IMR-90 (cell line): ENCODE data around the gene FARS2. TPM values are rescaled to one million over a fixed set of nuclear protein-coding genes. Genes with fewer than 3 reads are reported as not detected.

Experiments used
- ATAC-seq: fragments of 200-7000 bp; cut with Tn5 transposase; 2 replicates; pipeline ENCODE4 v1.9.1; 2020; ENCODE audit warnings: low read depth, mild to moderate bottlenecking, moderate library complexity
- BruUV-seq: library from RNA; stranded (reverse); fragments of 400-500 nt; replicated peaks from 2 replicates; lab custom pipeline; 2021; lab: Mats Ljungman, UMichigan
- CTCF ChIA-PET: fragments of 300-600 bp; formaldehyde crosslinking; extraction: SDS; loops from one replicate; lab custom pipeline; 2021; ENCODE audit warnings: antibody characterized with exemption; lab: Yijun Ruan, JAX
- POLR2A ChIA-PET: fragments of 300-600 bp; sonication (Branson Sonifier 250); formaldehyde crosslinking; loops from one replicate; lab custom pipeline; 2022; ENCODE audit warnings: antibody characterized with exemption; ENCODE audit not compliant: unreplicated experiment; lab: Charles Lee
- DNase-seq: peaks from one replicate; pipeline ENCODE4 v3.0.0; 2013
- H2AFZ ChIP-seq: replicated peaks from 2 replicates; pipeline ENCODE3; 2013; ENCODE audit warnings: low read length, mild to moderate bottlenecking; ENCODE audit not compliant: poor library complexity
- H2AK5ac ChIP-seq: 2 replicates; pipeline ENCODE4 v1.6.1; 2013; ENCODE audit warnings: low read depth, low read length, inconsistent platforms
- H2AK9ac ChIP-seq: replicated peaks from 2 replicates; pipeline ENCODE3; 2013; ENCODE audit warnings: mild to moderate bottlenecking, low read depth, low read length, moderate library complexity; ENCODE audit not compliant: poor library complexity
- H2BK120ac ChIP-seq: 2 replicates; pipeline ENCODE4 v1.6.1; 2013; ENCODE audit warnings: low read depth, low read length, inconsistent platforms
- H2BK15ac ChIP-seq: 3 replicates; pipeline ENCODE4 v1.6.1; 2013; ENCODE audit warnings: low read depth, low read length, inconsistent platforms
- H2BK20ac ChIP-seq: 2 replicates; pipeline ENCODE4 v1.6.1; 2013; ENCODE audit warnings: low read depth, mild to moderate bottlenecking, inconsistent platforms, low read length, moderate library complexity
- H2BK5ac ChIP-seq: 2 replicates; pipeline ENCODE4 v1.6.1; 2013; ENCODE audit warnings: mild to moderate bottlenecking, low read depth, low read length, inconsistent platforms; ENCODE audit not compliant: poor library complexity, severe bottlenecking
- H3K14ac ChIP-seq: replicated peaks from 2 replicates; pipeline ENCODE4 v1.6.1; 2013; ENCODE audit warnings: low read depth, low read length, inconsistent platforms
- H3K18ac ChIP-seq: 2 replicates; pipeline ENCODE4 v1.6.1; 2013; ENCODE audit warnings: low read depth, low read length, control low read depth
- H3K23ac ChIP-seq: 2 replicates; pipeline ENCODE4 v1.6.1; 2013; ENCODE audit warnings: low read depth, low read length, inconsistent platforms
- H3K27ac ChIP-seq: 2 replicates; pipeline ENCODE4 v1.5.1; 2013; ENCODE audit warnings: mild to moderate bottlenecking, control low read depth, low read length; ENCODE audit not compliant: insufficient read depth
- H3K27me3 ChIP-seq: 2 replicates; pipeline ENCODE4 v1.6.1; 2013; ENCODE audit warnings: low read length; ENCODE audit not compliant: control insufficient read depth, insufficient read depth
- H3K36me3 ChIP-seq: 2 replicates; pipeline ENCODE4 v1.6.1; 2013; ENCODE audit warnings: low read length, mixed read lengths; ENCODE audit not compliant: control insufficient read depth, insufficient read depth
- H3K4ac ChIP-seq: 2 replicates; pipeline ENCODE4 v1.6.1; 2013; ENCODE audit warnings: low read depth, low read length, inconsistent platforms
- H3K4me1 ChIP-seq: 2 replicates; pipeline ENCODE4 v1.6.1; 2013; ENCODE audit warnings: low read length, mixed read lengths; ENCODE audit not compliant: control insufficient read depth, insufficient read depth
- H3K4me2 ChIP-seq: 2 replicates; pipeline ENCODE4 v1.6.1; 2013; ENCODE audit warnings: low read depth, mild to moderate bottlenecking, control low read depth, low read length, moderate library complexity
- H3K4me3 ChIP-seq: 2 replicates; pipeline ENCODE4 v1.5.1; 2013; ENCODE audit warnings: low read depth, mild to moderate bottlenecking, control low read depth, low read length, moderate library complexity; ENCODE audit not compliant: insufficient read depth
- H3K56ac ChIP-seq: 2 replicates; pipeline ENCODE4 v1.6.1; 2013; ENCODE audit warnings: low read length, inconsistent platforms; ENCODE audit not compliant: insufficient read depth; ENCODE audit errors: extremely low read depth
- H3K79me1 ChIP-seq, 2 experiments: 2 replicates each; pipeline ENCODE4 v1.6.1; 2013; ENCODE audit warnings: low read length in 2 of 2, inconsistent platforms in 1 of 2, low read depth in 1 of 2
- H3K9ac ChIP-seq: 2 replicates; pipeline ENCODE4 v1.6.1; 2013; ENCODE audit warnings: low read depth, low read length, control low read depth
- H3K9me1 ChIP-seq: 2 replicates; pipeline ENCODE4 v1.6.1; 2013; ENCODE audit warnings: low read length, inconsistent platforms; ENCODE audit not compliant: insufficient read depth
- H3K9me3 ChIP-seq: 2 replicates; pipeline ENCODE4 v1.6.1; 2013; ENCODE audit warnings: low read length; ENCODE audit not compliant: control insufficient read depth, insufficient read depth
- H4K20me1 ChIP-seq: 2 replicates; pipeline ENCODE4 v1.6.1; 2013; ENCODE audit warnings: low read length, inconsistent platforms; ENCODE audit not compliant: insufficient read depth
- H4K5ac ChIP-seq: 2 replicates; pipeline ENCODE4 v1.6.1; 2013; ENCODE audit warnings: mild to moderate bottlenecking, low read depth, low read length, control low read depth
- H4K8ac ChIP-seq, 2 experiments: 2 replicates each; pipeline ENCODE4 v1.6.1; 2013; ENCODE audit warnings: low read depth in 2 of 2, low read length in 2 of 2, control low read depth in 1 of 2, inconsistent platforms in 1 of 2
- H4K91ac ChIP-seq: 2 replicates; pipeline ENCODE4 v1.6.1; 2013; ENCODE audit warnings: low read depth, low read length, inconsistent platforms; ENCODE audit not compliant: insufficient read depth
- BHLHE40 ChIP-seq: fragments of 150-350 bp; IDR thresholded peaks from 2 replicates; pipeline ENCODE4 v1.6.1; 2016; ENCODE audit warnings: mild to moderate bottlenecking, low read depth, low read length
- CEBPB ChIP-seq: IDR thresholded peaks from 2 replicates; pipeline ENCODE4 v1.6.1; 2012; ENCODE audit warnings: low read depth, low read length, improper control_type of control experiment
- MAFK ChIP-seq: IDR thresholded peaks from 2 replicates; pipeline ENCODE4 v1.6.1; 2012; ENCODE audit warnings: low read depth, low read length, improper control_type of control experiment
- MAZ ChIP-seq: IDR thresholded peaks from 2 replicates; pipeline ENCODE4 v1.6.1; 2012; ENCODE audit warnings: low read depth, mild to moderate bottlenecking, low read length, improper control_type of control experiment, moderate library complexity, borderline replicate concordance
- MXI1 ChIP-seq: IDR thresholded peaks from 2 replicates; pipeline ENCODE4 v1.6.1; 2012; ENCODE audit warnings: low read depth, mild to moderate bottlenecking, low read length, moderate library complexity, borderline replicate concordance
- POLR2A ChIP-seq: IDR thresholded peaks from 2 replicates; pipeline ENCODE4 v1.6.1; 2012; ENCODE audit warnings: mild to moderate bottlenecking, low read depth, low read length
- RAD21 ChIP-seq: IDR thresholded peaks from 2 replicates; pipeline ENCODE4 v1.6.1; 2012; ENCODE audit warnings: low read length, improper control_type of control experiment
- RFX5 ChIP-seq: IDR thresholded peaks from 2 replicates; pipeline ENCODE4 v1.8.0; 2012; ENCODE audit warnings: low read depth, mild to moderate bottlenecking, low read length, moderate library complexity
- SMC3 ChIP-seq: fragments of 150-350 bp; IDR thresholded peaks from 2 replicates; pipeline ENCODE4 v1.6.1; 2016; ENCODE audit warnings: low read depth, mild to moderate bottlenecking, antibody characterized with exemption, low read length, moderate library complexity
- WGBS, 2 experiments: methylation state at CpG; one replicate each; pipeline versions ENCODE4 v1.1.5 to v1.1.7; 2013; ENCODE audit warnings: missing lambda C conversion rate in 2 of 2; ENCODE audit not compliant: insufficient read length in 1 of 2; ENCODE audit errors: extremely low coverage in 2 of 2; 5-methylcytosine and 5-hydroxymethylcytosine counted together
- dilution Hi-C: fragments of 300-500 bp; cut with HindIII; formaldehyde crosslinking; loops from one replicate; pipeline ENCODE4 v1.14.3; 2018; ENCODE audit warnings: low sequenced_read_pairs; ENCODE audit not compliant: unreplicated experiment
- in situ Hi-C: fragments of 300-500 bp; cut with MboI; formaldehyde crosslinking; loops from 3 replicates; pipeline ENCODE4 v1.14.3; 2019; ENCODE audit warnings: low sequenced_read_pairs, inconsistent platforms, mixed read lengths
- intact Hi-C: fragments of 100-400 bp; cut with micrococcal nuclease; formaldehyde crosslinking; loops from 2 replicates; pipeline ENCODE4 v1.10.0; 2022
- polyA plus RNA-seq, 3 experiments: library from polyadenylated mRNA; depleted of rRNA; stranded (reverse); fragments of >200 nt; gene quantifications; 2 replicates each; pipeline ENCODE4 v1.2.3, GENCODE V29; 2012; ENCODE audit warnings: low replicate concordance in 1 of 3
- total RNA-seq: library from RNA; depleted of rRNA; stranded (reverse); fragments of >200 nt; gene quantifications from 2 replicates; pipeline ENCODE4 v1.2.3, GENCODE V29; 2012
- TF ChIP-seq, protein P1 (sequence below): fragments of 150-350 bp; IDR thresholded peaks from 2 replicates; pipeline ENCODE4 v1.6.1; 2016; ENCODE audit warnings: low read depth, mild to moderate bottlenecking, low read length, moderate library complexity, borderline replicate concordance
- TF ChIP-seq, protein P2 (sequence below): fragments of 150-350 bp; IDR thresholded peaks from 2 replicates; pipeline ENCODE4 v1.6.1; 2017; ENCODE audit warnings: mild to moderate bottlenecking, antibody characterized with exemption, low read length, low read depth

Gene FARS2
- total and polyA plus RNA-seq, 2 of the 4 experiments (the other 2 are of a cell fraction), result 12.1 to 28.9 TPM

GRCh38 chr6:5704708-5705107 lies 443.4 kb downstream of the FARS2 start:
- in situ Hi-C loops, result no loop called here
- CTCF ChIA-PET, result no interaction called here
- no peak overlapping the region for H3K23ac ChIP-seq
- H2BK120ac ChIP-seq, result no peak overlapping the region
- BruUV-seq, result no TSS peak
- H3K9me1 ChIP-seq, result no peaks in the 10 kb centered on the region
- intact Hi-C loops, result no loop called here
- no CpG with 5 or more reads among the region's 3 CpGs for WGBS, 2 experiments
- no peak overlapping the region for H3K14ac ChIP-seq
- no peak overlapping the region for H3K56ac ChIP-seq
- DNase-seq, result no peak
- H3K4me1 ChIP-seq, result no peaks in the 10 kb centered on the region
- no peak overlapping the region for H3K4me2 ChIP-seq
- H3K36me3 ChIP-seq, result 0 out of 2 replicates have a peak, but pooled peaks cover 2% of the 10 kb centered on the region
- H2AK9ac ChIP-seq, result no peak overlapping the region
- no peak overlapping the region for H2AFZ ChIP-seq
- no peak overlapping the region for H3K18ac ChIP-seq
- dilution Hi-C loops, result no loop called here
- no peak overlapping the region for H3K4ac ChIP-seq
- no peak overlapping the region for H3K4me3 ChIP-seq
- no peak overlapping the region for H4K5ac ChIP-seq
- no peak overlapping the region for H3K27ac ChIP-seq
- POLR2A ChIA-PET, result no interaction called here
- TF ChIP-seq MAFK, result no peak
- TF ChIP-seq MXI1, result no peak
- TF ChIP-seq RFX5, result no peak
- TF ChIP-seq, protein P1, sequence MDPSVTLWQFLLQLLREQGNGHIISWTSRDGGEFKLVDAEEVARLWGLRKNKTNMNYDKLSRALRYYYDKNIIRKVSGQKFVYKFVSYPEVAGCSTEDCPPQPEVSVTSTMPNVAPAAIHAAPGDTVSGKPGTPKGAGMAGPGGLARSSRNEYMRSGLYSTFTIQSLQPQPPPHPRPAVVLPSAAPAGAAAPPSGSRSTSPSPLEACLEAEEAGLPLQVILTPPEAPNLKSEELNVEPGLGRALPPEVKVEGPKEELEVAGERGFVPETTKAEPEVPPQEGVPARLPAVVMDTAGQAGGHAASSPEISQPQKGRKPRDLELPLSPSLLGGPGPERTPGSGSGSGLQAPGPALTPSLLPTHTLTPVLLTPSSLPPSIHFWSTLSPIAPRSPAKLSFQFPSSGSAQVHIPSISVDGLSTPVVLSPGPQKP, result no peak
- TF ChIP-seq, protein P2, sequence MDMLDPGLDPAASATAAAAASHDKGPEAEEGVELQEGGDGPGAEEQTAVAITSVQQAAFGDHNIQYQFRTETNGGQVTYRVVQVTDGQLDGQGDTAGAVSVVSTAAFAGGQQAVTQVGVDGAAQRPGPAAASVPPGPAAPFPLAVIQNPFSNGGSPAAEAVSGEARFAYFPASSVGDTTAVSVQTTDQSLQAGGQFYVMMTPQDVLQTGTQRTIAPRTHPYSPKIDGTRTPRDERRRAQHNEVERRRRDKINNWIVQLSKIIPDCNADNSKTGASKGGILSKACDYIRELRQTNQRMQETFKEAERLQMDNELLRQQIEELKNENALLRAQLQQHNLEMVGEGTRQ, result no peak
- TF ChIP-seq CEBPB, result no peak
- no peak for TF ChIP-seq SMC3
- TF ChIP-seq RAD21, result no peak
- TF ChIP-seq POLR2A, result no peak
- TF ChIP-seq BHLHE40, result no peak
- no peak for TF ChIP-seq MAZ
- H3K9me3 ChIP-seq, result no peaks in the 10 kb centered on the region
- H3K79me1 ChIP-seq, result no peaks in the 10 kb centered on the region
- no peak overlapping the region for H2BK5ac ChIP-seq
- no peak overlapping the region for H2AK5ac ChIP-seq
- no peak overlapping the region for H2BK20ac ChIP-seq
- H4K91ac ChIP-seq, result no peak overlapping the region
- H4K20me1 ChIP-seq, result no peaks in the 10 kb centered on the region
- no peaks in the 10 kb centered on the region for H3K27me3 ChIP-seq
- ATAC-seq, result no peak
- no peak overlapping the region for H4K8ac ChIP-seq
- H3K9ac ChIP-seq, result no peak overlapping the region
- H2BK15ac ChIP-seq, result no peak overlapping the region
